CD4-positive, alpha-beta T cell treated with Interleukin-6 at 100 ng/mL for 8 hours (primary cell): ENCODE results near the gene DRC7.
"Not testable (repeated sequence)": the region's sequence is repeated elsewhere in the genome, so short reads cannot be mapped to it uniquely, and the experiment has no call there.

ENCODE experiments used
- DNase-seq: peaks from one replicate; pipeline ENCODE4 v3.0.0-alpha.2; 2020; ENCODE audit warnings: mixed read lengths, low spot score

The DRC7 gene

GRCh38 chr16:57660715-57661463 lies 33.7 kb upstream of the DRC7 start:
- no peak for DNase-seq

GRCh38 chr16:57661510-57661909 lies 33.1 kb upstream of the DRC7 start:
- no peak for DNase-seq

GRCh38 chr16:57661936-57662906 lies 32.4 kb upstream of the DRC7 start:
- no peak for DNase-seq

GRCh38 chr16:57663436-57663835 lies 31.2 kb upstream of the DRC7 start:
- no peak for DNase-seq

- DNase-seq = no peak
These were observed 30.5 kb upstream of the DRC7 start for GRCh38 chr16:57663917-57664661.

GRCh38 chr16:57664662-57665025 lies 30.0 kb upstream of the DRC7 start:
- DNase-seq = no peak

- DNase-seq = no peak
These were observed 29.1 kb upstream of the DRC7 start for GRCh38 chr16:57665541-57665940.

- no peak for DNase-seq
These were observed 28.1 kb upstream of the DRC7 start for GRCh38 chr16:57666353-57667047.

GRCh38 chr16:57667048-57667525 lies 27.5 kb upstream of the DRC7 start:
- no peak for DNase-seq

- no peak for DNase-seq
These were observed 26.9 kb upstream of the DRC7 start for GRCh38 chr16:57667526-57668262.

- no peak for DNase-seq
These were observed 26.4 kb upstream of the DRC7 start, which contains the start of gene ADGRG3 for GRCh38 chr16:57668263-57668571. ADGRG3 (plus strand) TSS chr16:57668306; CDS start chr16:57668348, 42 bp downstream.

GRCh38 chr16:57668630-57669475 lies 25.8 kb upstream of the DRC7 start:
- DNase-seq = no peak

- no peak for DNase-seq
These were observed 25.0 kb upstream of the DRC7 start for GRCh38 chr16:57669476-57670162.

- no peak for DNase-seq
These were observed 24.4 kb upstream of the DRC7 start for GRCh38 chr16:57670196-57670595.

- not testable (repeated sequence) for DNase-seq
These were observed 23.2 kb upstream of the DRC7 start for GRCh38 chr16:57671451-57671850.

GRCh38 chr16:57672416-57672815 lies 22.2 kb upstream of the DRC7 start:
- DNase-seq = no peak

GRCh38 chr16:57672824-57673223 lies 21.8 kb upstream of the DRC7 start:
- no peak for DNase-seq

- no peak for DNase-seq
These were observed 18.7 kb upstream of the DRC7 start for GRCh38 chr16:57675741-57676551.
